GM18511 (cell line): Measurements from ENCODE around the gene ADSS1.

ENCODE experiments used
- ATAC-seq: cut with Tn5 transposase; IDR thresholded peaks from one replicate; pipeline ENCODE4 v1.9.1; 2021; ENCODE audit warnings: mild to moderate bottlenecking, moderate library complexity; ENCODE audit not compliant: unreplicated experiment

Gene ADSS1

DNA sequence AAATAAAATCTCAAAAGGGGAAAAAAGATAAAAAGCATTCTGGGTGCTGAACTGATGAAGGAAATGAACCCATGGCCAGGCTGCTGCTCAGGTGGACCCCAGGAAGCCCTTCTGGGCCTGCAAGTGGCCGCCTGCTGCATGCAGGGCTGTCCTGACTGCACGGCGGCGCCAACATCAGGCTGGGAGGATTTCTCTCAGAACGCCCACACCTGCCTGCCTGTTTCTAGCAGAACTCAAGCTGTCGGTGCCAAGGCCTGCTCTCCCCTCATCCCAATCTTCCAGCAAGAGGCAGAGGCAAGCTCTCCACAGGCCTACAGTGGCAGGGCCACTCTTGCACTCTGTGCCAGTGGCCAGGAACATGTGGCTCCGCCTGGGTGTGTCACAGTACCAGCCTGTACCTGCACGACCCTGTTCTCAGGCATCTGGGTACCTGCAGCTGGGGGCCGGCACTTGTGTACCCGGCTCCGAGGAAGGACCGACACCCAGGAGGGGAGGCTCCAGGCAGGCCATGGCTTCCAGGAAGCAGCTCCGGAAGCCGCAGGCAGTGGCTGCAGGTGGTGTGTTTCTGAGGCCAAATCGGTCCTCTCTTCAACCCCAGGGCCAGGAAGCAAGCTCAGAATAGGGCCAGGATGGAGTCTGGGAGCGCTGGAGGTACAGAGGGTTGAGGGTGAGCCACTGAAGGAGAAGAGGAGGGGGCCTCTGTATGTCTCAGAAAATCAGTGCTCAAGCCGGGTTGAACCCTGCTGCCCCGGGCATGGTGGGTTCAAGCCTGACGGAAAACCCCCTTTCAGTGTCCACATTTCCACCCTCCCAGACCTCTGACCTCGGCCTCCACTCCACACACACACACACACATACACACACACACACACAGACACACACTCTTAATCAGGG lies 37.2 kb upstream of the ADSS1 start:
- ATAC-seq = no peak

GRCh38 chr14:104687601-104688504 lies 36.2 kb upstream of the ADSS1 start:
- ATAC-seq = no peak

DNA sequence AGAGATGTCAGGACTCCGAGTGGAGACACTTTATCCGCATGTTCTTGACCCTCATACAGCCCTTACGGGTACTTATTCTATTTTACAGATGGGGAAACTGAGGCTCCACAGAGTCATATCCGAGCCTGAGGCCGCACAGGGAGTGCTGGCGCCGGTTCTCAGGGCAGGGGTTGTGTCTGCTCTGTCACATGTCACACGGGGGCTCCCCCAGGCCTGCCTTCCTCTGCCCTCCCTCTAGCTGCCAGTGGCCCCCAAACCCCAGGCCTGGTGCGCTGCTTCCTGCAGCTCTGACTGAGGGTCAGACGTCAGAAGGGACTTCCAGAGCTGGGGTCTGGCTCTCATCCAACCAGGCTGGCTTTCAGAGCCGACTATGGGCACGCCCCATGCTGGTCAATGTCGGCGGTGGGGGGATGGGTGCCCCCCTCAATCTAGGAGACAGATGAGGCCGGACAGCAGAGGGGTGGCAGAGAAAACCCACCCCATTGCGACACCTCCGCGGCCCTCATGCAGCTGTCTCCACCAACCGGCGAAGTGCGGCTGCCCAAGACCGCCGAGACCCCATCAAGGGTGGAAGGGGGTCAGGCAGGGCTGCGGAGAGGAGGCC lies 35.4 kb upstream of the ADSS1 start:
- no peak for ATAC-seq

GRCh38 chr14:104689109-104689880 lies 34.7 kb upstream of the ADSS1 start, which contains the start of gene INF2:
INF2 (plus strand) TSS chr14:104689618; CDS start chr14:104701366, 11,748 bp downstream.
- peak; percentile 53 for ATAC-seq

DNA sequence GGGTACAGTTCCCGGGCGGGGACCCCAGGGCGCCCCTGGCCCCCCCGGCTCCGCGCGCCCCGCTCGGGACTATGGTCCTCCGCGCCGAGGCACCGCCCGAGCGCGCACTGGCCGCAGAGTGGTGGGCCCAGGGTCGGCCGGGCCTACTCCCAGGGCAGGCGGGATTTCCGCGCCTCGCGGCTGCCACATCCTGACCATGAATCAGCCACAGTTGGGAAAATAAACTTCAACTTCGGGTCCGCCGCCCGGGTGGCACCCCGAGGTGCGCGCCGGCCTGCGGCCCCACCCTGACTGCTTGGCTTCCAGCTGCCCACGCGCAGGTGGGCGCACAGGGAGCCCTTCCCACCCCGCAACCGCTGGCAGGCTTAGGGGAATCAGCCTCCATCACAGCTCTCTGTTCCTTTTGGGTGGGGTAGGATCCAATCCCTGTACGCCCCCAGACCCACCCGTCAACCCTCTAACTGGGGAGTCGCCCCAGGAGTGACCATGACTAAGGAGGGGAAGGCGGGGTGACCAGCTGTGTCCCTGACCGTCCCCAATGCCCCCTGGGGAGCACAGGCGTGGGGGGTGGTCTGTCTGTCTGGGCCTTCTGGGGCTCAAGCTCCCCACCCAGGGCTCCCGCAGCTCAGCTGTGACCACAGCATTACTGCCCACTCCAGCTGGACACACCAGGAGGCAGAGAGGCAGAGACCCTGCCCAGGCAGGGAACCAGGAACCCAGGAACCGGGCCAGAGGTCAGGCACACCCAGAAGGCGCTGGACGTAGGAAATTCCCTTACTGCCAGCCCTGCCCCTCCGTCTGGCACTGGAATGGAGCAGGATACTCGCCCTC lies 33.9 kb upstream of the ADSS1 start:
- ATAC-seq = no peak

GRCh38 chr14:104690861-104691455 lies 33.1 kb upstream of the ADSS1 start:
- ATAC-seq = no peak

GRCh38 chr14:104691546-104692260 lies 32.3 kb upstream of the ADSS1 start:
- ATAC-seq = no peak

- ATAC-seq = no peak
These were observed 31.6 kb upstream of the ADSS1 start for GRCh38 chr14:104692261-104692938.

- ATAC-seq = no peak
These were observed 31.1 kb upstream of the ADSS1 start for GRCh38 chr14:104692939-104693315.

GRCh38 chr14:104693482-104694431 lies 30.3 kb upstream of the ADSS1 start:
- no peak for ATAC-seq

GRCh38 chr14:104694475-104694950 lies 29.5 kb upstream of the ADSS1 start:
- no peak for ATAC-seq

GRCh38 chr14:104694991-104695659 lies 28.9 kb upstream of the ADSS1 start:
- ATAC-seq = no peak

DNA sequence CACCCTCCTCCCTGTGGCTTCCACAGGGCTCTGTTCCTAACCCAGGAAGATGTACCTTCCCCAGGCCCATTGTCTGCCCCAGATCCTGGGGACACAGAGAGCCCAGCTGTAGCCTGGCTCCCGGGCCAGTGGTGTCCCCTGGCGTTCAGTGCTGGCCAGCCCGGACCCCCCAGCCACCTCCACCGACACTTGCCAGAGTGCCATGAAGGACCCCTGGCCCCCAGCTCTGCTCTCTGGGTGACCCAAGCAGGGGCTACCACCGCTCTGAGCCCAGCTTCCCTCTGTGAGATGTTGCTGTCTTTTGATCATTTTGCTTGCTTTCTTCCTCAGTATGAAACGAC lies 28.4 kb upstream of the ADSS1 start:
- no peak for ATAC-seq

- no peak for ATAC-seq
These were observed 27.2 kb upstream of the ADSS1 start for GRCh38 chr14:104696671-104697316.

GRCh38 chr14:104697317-104697703 lies 26.7 kb upstream of the ADSS1 start:
- no peak for ATAC-seq
